SU-DHL-6 (cell line): ENCODE data around the gene PDE3A.

ENCODE experiments used
- H2AFZ ChIP-seq: fragments of 200-600 bp; sonication (generic); 2 replicates; pipeline ENCODE4 v1.6.1; 2014; ENCODE audit warnings: low read depth, mild to moderate bottlenecking, moderate library complexity, mixed read lengths, antibody characterized with exemption, low read length; ENCODE audit not compliant: severe bottlenecking
- H3F3A ChIP-seq: fragments of 200-600 bp; shearing (Covaris generic); 2 replicates; pipeline ENCODE4 v1.6.0; 2016; ENCODE audit warnings: antibody characterized with exemption, mild to moderate bottlenecking; ENCODE audit not compliant: insufficient read depth
- H3K27ac ChIP-seq: fragments of 200-600 bp; sonication (generic); 2 replicates; pipeline ENCODE4 v1.5.1; 2016; ENCODE audit warnings: low read depth, mild to moderate bottlenecking, low read length, moderate library complexity, mixed read lengths
- H3K27me3 ChIP-seq: fragments of 200-600 bp; sonication (generic), shearing (Covaris generic); 2 replicates; pipeline ENCODE4 v1.6.0; 2014; ENCODE audit warnings: mild to moderate bottlenecking, low read length
- H3K36me3 ChIP-seq: fragments of 200-600 bp; sonication (generic); 2 replicates; pipeline ENCODE4 v1.6.1; 2014; ENCODE audit warnings: mild to moderate bottlenecking, low read length, mixed read lengths
- H3K4me2 ChIP-seq: fragments of 300-600, 200-600 bp; shearing (Covaris generic), sonication (generic); 2 replicates; pipeline ENCODE4 v1.6.0; 2014; ENCODE audit warnings: low read length, low read depth, mild to moderate bottlenecking; ENCODE audit not compliant: poor library complexity, severe bottlenecking
- H3K4me3 ChIP-seq: fragments of 200-600 bp; sonication (generic); 2 replicates; pipeline ENCODE4 v1.5.1; 2014; ENCODE audit warnings: antibody characterized with exemption, low read length, mild to moderate bottlenecking, mixed read lengths; ENCODE audit not compliant: insufficient read depth, poor library complexity, severe bottlenecking
- H3K79me2 ChIP-seq: fragments of 200-600 bp; sonication (generic); 2 replicates; pipeline ENCODE4 v1.6.1; 2014; ENCODE audit warnings: mild to moderate bottlenecking, low read length, moderate library complexity; ENCODE audit not compliant: insufficient read depth
- H3K9ac ChIP-seq: fragments of 200-600 bp; sonication (generic); 2 replicates; pipeline ENCODE4 v1.7.0; 2014; ENCODE audit warnings: mild to moderate bottlenecking, low read length
- H3K9me2 ChIP-seq: fragments of 200-600 bp; sonication (generic); replicated peaks from 2 replicates; pipeline ENCODE4 v1.6.1; 2014; ENCODE audit warnings: low read length; ENCODE audit not compliant: insufficient read depth
- H3K9me3 ChIP-seq: fragments of 200-600 bp; sonication (generic); 2 replicates; pipeline ENCODE4 v1.6.1; 2014; ENCODE audit warnings: low read length, mixed read lengths; ENCODE audit not compliant: insufficient read depth
- H4K20me1 ChIP-seq: fragments of 200-600 bp; sonication (generic); 2 replicates; pipeline ENCODE4 v1.6.1; 2014; ENCODE audit warnings: low read depth, mild to moderate bottlenecking, antibody characterized with exemption, low read length, moderate library complexity, mixed read lengths
- CTCF ChIP-seq: fragments of 200-600 bp; sonication (generic); IDR thresholded peaks from one replicate; pipeline ENCODE4 v1.5.1; 2017; ENCODE audit warnings: antibody characterized with exemption, mild to moderate bottlenecking, low read length, moderate library complexity; ENCODE audit not compliant: insufficient read depth, poor library complexity, severe bottlenecking
- EZH2phosphoT487 ChIP-seq: fragments of 200-600 bp; sonication (generic), shearing (Covaris generic); conservative IDR thresholded peaks from 2 replicates; pipeline ENCODE4 v1.6.1; 2018; ENCODE audit warnings: mild to moderate bottlenecking, antibody characterized with exemption, low read length, moderate library complexity, mixed read lengths

Gene PDE3A

DNA sequence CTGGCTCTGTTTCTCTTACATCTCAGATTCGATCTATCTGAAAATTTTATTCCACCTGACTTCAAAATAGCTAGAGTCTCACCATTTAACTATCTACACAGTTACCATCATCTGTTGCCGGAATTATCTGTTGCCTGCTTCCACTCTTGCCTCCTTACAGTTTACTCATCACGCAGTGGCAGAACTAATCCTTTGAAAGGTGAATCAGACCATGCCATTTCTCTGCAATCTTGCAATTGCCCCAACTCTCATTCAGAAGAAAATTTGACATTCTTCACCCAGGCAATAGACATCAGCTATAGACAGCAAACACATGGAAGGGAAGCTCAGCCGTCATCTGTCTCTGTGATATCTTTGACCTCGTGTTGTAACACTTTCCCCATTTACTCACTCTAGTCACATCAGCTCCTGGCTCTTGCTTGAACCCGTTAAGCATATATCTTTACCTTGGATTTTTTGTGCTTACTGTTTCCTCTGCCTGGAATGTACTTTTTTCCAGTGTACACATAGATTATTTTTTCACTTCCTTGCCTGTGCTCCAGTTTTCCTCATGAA lies 85.5 kb downstream of the PDE3A start:
- Histone ChIP-seq H4K20me1 (no peaks in the 10 kb centered on the region), H3K27me3 (no peaks in the 10 kb centered on the region), H3K9ac (no peak overlapping the region), H3K27ac (no peak overlapping the region), H3K4me2 (no peak overlapping the region), H3K4me3 (no peak overlapping the region), H3K36me3 (no peaks in the 10 kb centered on the region), H3K9me3 (no peaks in the 10 kb centered on the region), H2AFZ (no peak overlapping the region), H3F3A (no peaks in the 10 kb centered on the region), H3K9me2 (no peaks in the 10 kb centered on the region), H3K79me2 (no peaks in the 10 kb centered on the region)
- TF ChIP-seq CTCF (no peak), EZH2phosphoT487 (no peak)

DNA sequence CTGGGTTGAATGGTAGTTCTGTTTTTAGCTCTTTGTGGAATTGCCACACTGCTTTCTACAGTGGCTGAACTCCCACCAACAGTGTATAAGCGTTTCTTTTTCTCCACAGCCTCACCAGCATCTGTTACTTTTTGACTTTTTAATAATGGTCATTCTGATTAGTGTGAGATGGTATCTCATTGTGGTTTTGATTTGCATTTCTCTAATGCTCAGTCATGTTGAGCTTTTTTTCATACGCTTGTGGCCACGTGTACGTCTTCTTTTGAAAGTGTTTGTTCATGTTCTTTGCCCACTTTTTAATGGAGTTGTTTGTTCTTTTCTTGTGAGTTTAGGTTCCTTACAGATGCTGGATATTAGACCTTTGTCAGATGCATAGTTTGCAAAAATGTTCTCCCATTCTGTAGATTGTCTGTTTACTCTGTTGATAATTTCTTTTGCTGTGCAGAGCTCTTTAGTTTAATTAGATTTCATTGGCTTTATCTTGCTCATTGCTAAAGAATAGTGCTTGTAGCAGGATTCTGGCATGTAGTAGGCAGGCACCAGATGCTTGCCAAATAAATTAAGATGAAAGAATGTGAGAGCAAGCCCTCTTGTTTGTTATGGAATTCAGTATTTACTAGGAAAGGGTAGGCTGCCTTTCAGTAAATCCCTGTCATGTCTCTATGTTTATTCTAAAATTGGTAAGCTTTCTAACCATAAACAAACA lies 86.8 kb downstream of the PDE3A start:
- H3K36me3 ChIP-seq, result no peaks in the 10 kb centered on the region
- no peak overlapping the region for H3K4me3 ChIP-seq
- H3K4me2 ChIP-seq, result no peak overlapping the region
- no peak overlapping the region for H3K27ac ChIP-seq
- no peaks in the 10 kb centered on the region for H3K79me2 ChIP-seq
- H3K9ac ChIP-seq, result no peak overlapping the region
- no peaks in the 10 kb centered on the region for H3K27me3 ChIP-seq
- no peaks in the 10 kb centered on the region for H4K20me1 ChIP-seq
- no peaks in the 10 kb centered on the region for H3K9me2 ChIP-seq
- no peaks in the 10 kb centered on the region for H3F3A ChIP-seq
- H2AFZ ChIP-seq, result no peak overlapping the region
- no peak for TF ChIP-seq EZH2phosphoT487
- TF ChIP-seq CTCF, result no peak
- no peaks in the 10 kb centered on the region for H3K9me3 ChIP-seq

DNA sequence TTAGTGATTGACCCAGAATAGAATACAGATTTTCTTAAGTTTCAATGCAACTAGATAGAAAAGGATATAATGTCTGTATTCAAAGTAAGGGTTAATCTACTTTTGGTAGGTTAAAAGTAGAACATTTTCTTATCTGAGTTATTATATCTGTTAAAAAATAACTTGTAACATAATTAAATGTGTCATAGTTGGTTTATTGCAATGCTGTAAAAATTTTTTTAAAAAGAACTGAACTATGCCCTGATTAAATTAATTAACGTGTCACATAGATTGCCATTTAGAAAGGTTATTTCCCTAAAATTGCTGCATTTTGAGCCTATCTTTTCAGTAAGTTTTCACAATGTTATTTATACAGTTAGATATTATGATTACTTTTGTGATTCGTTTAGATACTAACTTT lies 89.2 kb downstream of the PDE3A start:
- Histone ChIP-seq H3K27ac (no peak overlapping the region), H3K9me3 (no peaks in the 10 kb centered on the region), H2AFZ (no peak overlapping the region), H3K4me3 (no peak overlapping the region), H3K9ac (no peak overlapping the region), H3K9me2 (no peaks in the 10 kb centered on the region), H3K4me2 (no peak overlapping the region), H3K27me3 (no peaks in the 10 kb centered on the region), H3K79me2 (no peaks in the 10 kb centered on the region), H3F3A (no peaks in the 10 kb centered on the region), H3K36me3 (no peaks in the 10 kb centered on the region), H4K20me1 (no peaks in the 10 kb centered on the region)
- TF ChIP-seq EZH2phosphoT487 (no peak), CTCF (no peak)
